ENCODE measurements around the gene SERPINB1. TPM values are rescaled to one million over a fixed set of nuclear protein-coding genes. Genes with fewer than 3 reads are reported as not detected.
A peak's percentile ranks its signal among the peaks of the same experiment; 100 is the strongest.
"Not testable (repeated sequence)": the region's sequence is repeated elsewhere in the genome, so short reads cannot be mapped to it uniquely, and the experiment has no call there.

Gene SERPINB1
- total RNA-seq, 6 experiments from 2014 or later, result 21.1 to 39.2 (median 29.3) TPM

DNA sequence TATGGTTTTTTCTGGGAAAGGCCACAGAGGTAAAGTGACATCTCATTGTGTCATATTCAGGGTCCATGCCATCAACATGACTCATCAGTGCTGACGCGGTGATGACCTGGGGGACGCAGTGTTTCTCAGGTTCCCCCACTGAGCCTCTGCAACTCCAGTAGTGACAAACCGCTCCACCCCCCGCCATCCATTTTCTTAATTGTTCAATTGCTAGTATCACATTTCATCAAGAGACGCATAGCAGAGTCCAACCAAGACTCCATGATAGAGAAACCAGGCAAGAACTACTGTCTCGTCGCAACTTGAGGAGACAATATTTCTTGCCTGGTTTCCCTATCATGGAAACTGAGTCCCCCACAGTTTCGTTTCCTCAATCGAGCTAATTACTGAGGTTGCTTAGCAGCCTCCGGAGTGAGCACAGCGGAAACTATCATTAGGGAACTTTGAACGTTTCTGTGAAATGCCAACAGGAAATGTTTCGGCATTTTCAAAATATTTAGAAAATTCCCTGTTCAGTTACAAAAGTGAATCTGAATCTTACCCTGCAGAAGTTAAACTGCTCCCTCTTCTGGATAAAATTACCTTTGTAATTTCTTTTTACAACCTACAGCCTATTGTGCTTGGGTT is 12.2 kb upstream of the SERPINB1 start:
- DNase-seq, result peak; percentile 78
- H3K9me3 Mint-ChIP-seq, result no peaks in the 10 kb centered on the region
- no peaks in the 10 kb centered on the region for H3K36me3 Mint-ChIP-seq (ENCODE audit: low read depth)
- H3K27me3 Mint-ChIP-seq (ENCODE audit: insufficient read depth), result no peaks in the 10 kb centered on the region; the same call in 1 of the 2 replicates
- peaks cover 63% of the 10 kb centered on the region for H3K4me1 Mint-ChIP-seq (ENCODE audit: low read depth)
- TF ChIP-seq, protein P1, sequence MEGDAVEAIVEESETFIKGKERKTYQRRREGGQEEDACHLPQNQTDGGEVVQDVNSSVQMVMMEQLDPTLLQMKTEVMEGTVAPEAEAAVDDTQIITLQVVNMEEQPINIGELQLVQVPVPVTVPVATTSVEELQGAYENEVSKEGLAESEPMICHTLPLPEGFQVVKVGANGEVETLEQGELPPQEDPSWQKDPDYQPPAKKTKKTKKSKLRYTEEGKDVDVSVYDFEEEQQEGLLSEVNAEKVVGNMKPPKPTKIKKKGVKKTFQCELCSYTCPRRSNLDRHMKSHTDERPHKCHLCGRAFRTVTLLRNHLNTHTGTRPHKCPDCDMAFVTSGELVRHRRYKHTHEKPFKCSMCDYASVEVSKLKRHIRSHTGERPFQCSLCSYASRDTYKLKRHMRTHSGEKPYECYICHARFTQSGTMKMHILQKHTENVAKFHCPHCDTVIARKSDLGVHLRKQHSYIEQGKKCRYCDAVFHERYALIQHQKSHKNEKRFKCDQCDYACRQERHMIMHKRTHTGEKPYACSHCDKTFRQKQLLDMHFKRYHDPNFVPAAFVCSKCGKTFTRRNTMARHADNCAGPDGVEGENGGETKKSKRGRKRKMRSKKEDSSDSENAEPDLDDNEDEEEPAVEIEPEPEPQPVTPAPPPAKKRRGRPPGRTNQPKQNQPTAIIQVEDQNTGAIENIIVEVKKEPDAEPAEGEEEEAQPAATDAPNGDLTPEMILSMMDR (IDR thresholded peaks at IDR 0.05), result peak; percentile 80
- peak overlapping the region; percentile 99 for H3K27ac Mint-ChIP-seq
- H3K4me3 Mint-ChIP-seq, result peak overlapping the region; percentile 90

DNA sequence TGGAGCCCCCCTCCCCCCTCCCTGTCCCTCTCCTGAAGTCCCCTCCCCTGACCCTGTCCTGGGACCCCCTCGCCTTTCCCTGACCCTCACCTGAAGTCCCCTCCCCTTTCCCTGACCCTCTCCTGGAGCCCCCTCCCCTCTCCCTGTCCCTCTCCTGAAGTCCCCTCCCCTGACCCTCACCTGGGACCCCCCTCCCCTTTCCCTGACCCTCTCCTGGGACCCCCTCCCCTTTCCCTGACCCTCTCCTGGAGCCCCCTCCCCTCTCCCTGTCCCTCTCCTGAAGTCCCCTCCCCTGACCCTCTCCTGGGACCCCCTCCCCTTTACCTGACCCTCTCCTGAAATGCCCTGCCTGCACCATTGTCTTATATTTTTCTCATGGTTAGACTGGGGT is 11.7 kb upstream of the SERPINB1 start:
- H3K36me3 Mint-ChIP-seq (ENCODE audit: low read depth); H3K9me3 Mint-ChIP-seq; DNase-seq; H3K27me3 Mint-ChIP-seq (ENCODE audit: insufficient read depth): not testable (repeated sequence)
- peak overlapping the region; percentile 90 for H3K4me3 Mint-ChIP-seq
- H3K27ac Mint-ChIP-seq, result peak overlapping the region; percentile 99
- peaks cover 57% of the 10 kb centered on the region for H3K4me1 Mint-ChIP-seq (ENCODE audit: low read depth)

DNA sequence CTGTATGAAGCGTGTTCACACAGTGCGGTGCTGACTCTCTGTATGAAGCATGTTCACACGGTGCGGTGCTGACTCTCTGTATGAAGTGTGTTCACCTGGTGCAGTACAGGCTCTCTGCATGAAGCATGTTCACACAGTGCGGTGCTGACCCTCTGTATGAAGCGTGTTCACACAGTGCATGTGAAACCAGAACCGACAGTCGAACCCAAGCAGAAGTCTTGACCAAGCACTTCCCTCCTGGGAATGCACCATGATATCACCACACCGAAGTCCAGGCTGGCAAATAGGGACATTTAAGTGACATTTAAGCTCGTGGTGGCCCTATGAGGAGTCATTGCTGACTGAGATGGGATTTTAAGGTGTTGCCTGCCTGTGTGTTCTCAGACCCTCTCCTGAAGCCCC is 11.3 kb upstream of the SERPINB1 start:
- Mint-ChIP-seq H3K9me3 (no peaks in the 10 kb centered on the region), H3K27ac (peak overlapping the region; percentile 99)

DNA sequence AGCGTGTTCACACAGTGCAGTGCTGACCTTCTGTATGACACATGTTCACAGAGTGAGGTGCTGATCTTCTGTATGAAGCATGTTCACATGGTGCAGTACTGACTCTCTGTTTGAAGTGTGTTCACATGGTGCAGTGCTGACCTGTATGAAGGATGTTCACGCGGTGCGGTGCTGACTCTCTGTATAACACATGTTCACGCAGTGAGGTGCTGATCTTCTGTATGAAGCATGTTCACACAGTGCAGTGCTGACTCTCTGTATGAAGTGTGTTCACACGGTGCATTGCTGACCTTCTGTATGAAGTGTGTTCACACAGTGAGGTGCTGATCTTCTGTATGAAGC is 10.8 kb upstream of the SERPINB1 start:
- TF ChIP-seq, protein P1 (IDR thresholded peaks at IDR 0.05), result no peak
- Mint-ChIP-seq H3K4me3 (no peak overlapping the region), H3K27me3 (ENCODE audit: insufficient read depth) (no peaks in the 10 kb centered on the region; the same call in 1 of the 2 replicates), H3K36me3 (ENCODE audit: low read depth) (no peaks in the 10 kb centered on the region), H3K27ac (no peak overlapping the region; the same call in 1 of the 2 replicates), H3K4me1 (ENCODE audit: low read depth) (peaks cover 49% of the 10 kb centered on the region), H3K9me3 (no peaks in the 10 kb centered on the region)
- no peak for DNase-seq

More for the DNA sequence above, 11.3 kb upstream of the SERPINB1 start:
- peaks cover 53% of the 10 kb centered on the region for H3K4me1 Mint-ChIP-seq (ENCODE audit: low read depth)
- H3K27me3 Mint-ChIP-seq (ENCODE audit: insufficient read depth), result no peaks in the 10 kb centered on the region; the same call in 1 of the 2 replicates
- TF ChIP-seq, protein P1 (IDR thresholded peaks at IDR 0.05), result no peak
- H3K4me3 Mint-ChIP-seq, result peak overlapping the region; percentile 34
- DNase-seq, result no peak
- H3K36me3 Mint-ChIP-seq (ENCODE audit: low read depth), result no peaks in the 10 kb centered on the region

DNA sequence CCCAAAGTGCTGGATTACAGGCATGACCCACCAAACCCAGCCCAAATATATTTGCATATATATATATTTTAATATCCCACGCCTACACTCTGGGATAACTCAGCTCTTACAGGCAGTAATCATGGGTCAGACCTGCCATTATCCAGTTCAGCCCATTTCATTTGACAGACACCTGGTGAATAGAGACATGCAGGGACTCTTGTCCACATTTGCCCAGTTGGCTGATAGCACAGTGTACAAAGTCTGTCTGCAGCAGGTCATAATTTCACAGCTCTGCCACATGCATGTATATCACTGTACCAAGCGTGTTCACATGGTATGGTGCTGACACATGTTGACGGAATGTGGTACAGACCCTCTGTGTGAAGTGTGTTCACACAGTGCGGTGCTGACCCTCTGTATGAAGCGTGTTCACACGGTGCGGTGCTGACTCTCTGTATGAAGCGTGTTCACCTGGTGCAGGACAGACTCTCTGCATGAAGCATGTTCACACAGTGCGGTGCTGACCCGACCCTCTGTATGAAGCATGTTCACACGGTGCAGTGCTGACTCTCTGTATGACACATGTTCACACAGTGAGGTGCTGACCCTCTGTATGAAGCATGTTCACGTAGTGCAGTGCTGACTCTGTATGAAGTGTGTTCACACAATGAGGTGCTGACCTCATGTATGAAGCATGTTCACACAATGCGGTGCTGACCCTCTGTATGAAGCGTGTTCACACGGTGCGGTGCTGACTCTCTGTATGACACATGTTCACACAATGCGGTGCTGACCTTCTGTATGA is 10.3 kb upstream of the SERPINB1 start:
- H3K9me3 Mint-ChIP-seq, result no peaks in the 10 kb centered on the region
- no peaks in the 10 kb centered on the region; the same call in 1 of the 2 replicates for H3K27me3 Mint-ChIP-seq (ENCODE audit: insufficient read depth)
- no peak overlapping the region for H3K4me3 Mint-ChIP-seq
- peaks cover 47% of the 10 kb centered on the region for H3K4me1 Mint-ChIP-seq (ENCODE audit: low read depth)
- no peaks in the 10 kb centered on the region for H3K36me3 Mint-ChIP-seq (ENCODE audit: low read depth)
- TF ChIP-seq, protein P1 (IDR thresholded peaks at IDR 0.05), result no peak
- no peak for DNase-seq
- no peak overlapping the region for H3K27ac Mint-ChIP-seq

DNA sequence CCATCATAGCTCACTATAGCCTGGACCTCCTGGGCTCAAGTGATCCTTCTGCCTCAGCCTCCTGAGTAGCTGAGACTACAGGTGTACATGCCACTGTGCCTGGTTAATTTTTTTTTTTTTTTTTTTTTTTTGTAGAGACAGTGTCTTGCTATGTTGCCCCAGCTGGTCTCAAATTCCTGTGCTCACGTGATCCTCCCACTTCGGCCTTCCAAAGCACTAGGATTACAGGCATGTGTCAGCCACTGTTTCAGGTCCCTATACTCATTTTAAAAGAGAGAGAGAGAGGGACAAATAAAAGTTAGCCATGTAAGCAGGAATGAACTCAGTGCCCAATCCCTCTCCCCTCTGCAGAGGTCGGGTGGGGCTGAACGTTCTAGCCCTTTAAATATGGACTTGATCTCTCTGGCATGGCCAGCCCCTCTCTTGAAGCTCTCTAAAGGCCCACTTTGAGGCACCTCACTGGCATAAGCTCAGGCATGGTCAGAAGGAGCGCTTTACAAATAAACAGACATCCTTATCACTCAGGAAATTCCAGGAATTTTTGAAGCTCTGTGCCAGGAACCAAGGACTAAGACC is 9.0 kb upstream of the SERPINB1 start:
- peak overlapping the region; percentile 59 for H3K27ac Mint-ChIP-seq
- TF ChIP-seq, protein P1 (IDR thresholded peaks at IDR 0.05), result no peak
- H3K36me3 Mint-ChIP-seq (ENCODE audit: low read depth), result no peaks in the 10 kb centered on the region
- no peak overlapping the region for H3K4me3 Mint-ChIP-seq
- DNase-seq, result no peak
- H3K27me3 Mint-ChIP-seq (ENCODE audit: insufficient read depth), result no peaks in the 10 kb centered on the region; the same call in 1 of the 2 replicates
- H3K9me3 Mint-ChIP-seq, result no peaks in the 10 kb centered on the region
- H3K4me1 Mint-ChIP-seq (ENCODE audit: low read depth), result peaks cover 55% of the 10 kb centered on the region

All from HFFc6 (cell line).